Measurements from ENCODE around the gene EI24. TPM values are rescaled to one million over a fixed set of nuclear protein-coding genes. Genes with fewer than 3 reads are reported as not detected.

The EI24 gene
- 93.1 and 96.9 TPM in 2 replicates for total RNA-seq (2022)
- Bru-seq, nascent RNA: percentile 81 among the genes with signal in this experiment
- BruChase-seq, experiment 1, labeled RNA remaining after a 6-hour chase: percentile 95 among the genes with signal in this experiment
- BruChase-seq, experiment 2, labeled RNA remaining after a 2-hour chase: percentile 88 among the genes with signal in this experiment
- long read RNA-seq, transcript EI24-201 (11 exons, 2,455 nt): major isoform, 193 of 288 reads
- long read RNA-seq, partial matches to known transcripts: 9 of 288 reads
- long read RNA-seq, other reads (novel, unspliced or antisense): 78 of 288 reads

DNA sequence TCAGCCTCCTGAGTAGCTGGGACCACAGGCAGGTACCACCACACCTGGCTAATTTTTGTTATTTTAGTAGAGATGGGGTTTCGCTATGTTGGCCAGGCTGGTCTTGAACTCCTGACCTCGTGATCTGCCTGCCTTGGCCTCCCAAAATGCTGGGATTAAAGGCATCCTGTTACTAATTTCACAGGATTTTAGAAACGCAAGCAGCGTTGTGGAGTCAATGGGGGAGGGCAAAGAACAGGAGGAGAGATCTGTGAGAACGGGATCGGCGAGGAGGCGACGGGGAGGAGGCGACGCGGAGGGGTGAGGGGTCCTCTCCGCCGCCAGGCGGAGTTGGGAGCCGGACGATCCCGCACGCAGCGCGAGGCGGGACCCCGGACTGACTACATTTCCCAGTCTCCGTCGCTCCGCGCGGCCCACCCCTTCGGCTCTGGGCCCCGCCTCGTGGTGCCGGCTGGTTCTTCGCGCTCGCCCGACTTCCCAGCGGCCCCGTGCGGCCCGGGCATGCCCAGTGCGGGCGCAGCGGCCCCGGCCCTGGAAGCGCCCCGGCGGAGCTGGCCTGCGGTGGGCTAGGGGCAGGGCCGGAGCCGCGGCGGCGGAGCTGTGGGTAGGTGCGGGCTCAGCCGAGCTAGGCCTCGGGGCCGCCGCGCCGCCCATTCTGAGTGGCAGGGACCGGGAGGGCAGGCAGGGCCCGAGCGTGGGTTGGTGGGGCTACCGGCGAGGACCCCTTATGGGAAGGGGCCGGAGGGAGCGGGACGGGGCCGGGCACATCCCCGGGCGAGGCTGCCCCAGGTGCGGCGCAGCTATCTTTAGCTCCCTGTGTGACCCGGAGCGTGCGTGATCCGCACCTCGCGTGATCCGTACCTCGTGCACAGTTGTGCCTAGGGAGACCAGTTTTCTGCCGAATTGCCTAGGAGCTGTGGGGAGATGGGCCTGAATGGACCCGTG is at the start of gene EI24:
EI24 (plus strand) TSS at position 508 of the 945 bp plus-strand sequence. CDS start 3,051 bp downstream, outside the sequence.
- CTCF ChIA-PET: interaction anchor here (0.6 to 3.3 kb wide), 16 partner anchors 11 to 863 kb away, joined by 3 to 25 read pairs (median 3); partner anchors contain the start of gene STT3A
- TF ChIP-seq, protein P1, sequence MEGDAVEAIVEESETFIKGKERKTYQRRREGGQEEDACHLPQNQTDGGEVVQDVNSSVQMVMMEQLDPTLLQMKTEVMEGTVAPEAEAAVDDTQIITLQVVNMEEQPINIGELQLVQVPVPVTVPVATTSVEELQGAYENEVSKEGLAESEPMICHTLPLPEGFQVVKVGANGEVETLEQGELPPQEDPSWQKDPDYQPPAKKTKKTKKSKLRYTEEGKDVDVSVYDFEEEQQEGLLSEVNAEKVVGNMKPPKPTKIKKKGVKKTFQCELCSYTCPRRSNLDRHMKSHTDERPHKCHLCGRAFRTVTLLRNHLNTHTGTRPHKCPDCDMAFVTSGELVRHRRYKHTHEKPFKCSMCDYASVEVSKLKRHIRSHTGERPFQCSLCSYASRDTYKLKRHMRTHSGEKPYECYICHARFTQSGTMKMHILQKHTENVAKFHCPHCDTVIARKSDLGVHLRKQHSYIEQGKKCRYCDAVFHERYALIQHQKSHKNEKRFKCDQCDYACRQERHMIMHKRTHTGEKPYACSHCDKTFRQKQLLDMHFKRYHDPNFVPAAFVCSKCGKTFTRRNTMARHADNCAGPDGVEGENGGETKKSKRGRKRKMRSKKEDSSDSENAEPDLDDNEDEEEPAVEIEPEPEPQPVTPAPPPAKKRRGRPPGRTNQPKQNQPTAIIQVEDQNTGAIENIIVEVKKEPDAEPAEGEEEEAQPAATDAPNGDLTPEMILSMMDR (IDR thresholded peaks at IDR 0.05; ENCODE audit: unreplicated experiment): peak; percentile 53
- H3K4me1 Mint-ChIP-seq (ENCODE audit: insufficient read depth, unreplicated experiment): peaks cover 5% of the 10 kb centered on the region
- peak within 1 kb of the TSS; percentile 85 for H3K4me3 Mint-ChIP-seq (ENCODE audit: unreplicated experiment)
- H3K27me3 Mint-ChIP-seq (ENCODE audit: insufficient read depth, unreplicated experiment): no peaks in the 10 kb centered on the region
- peaks cover 36% of the 10 kb centered on the region for H3K36me3 Mint-ChIP-seq (ENCODE audit: insufficient read depth, unreplicated experiment)
- BruUV-seq (replicated peaks): no TSS peak
- intact Hi-C loops (cut with micrococcal nuclease): loop anchor here (1.0 to 5.0 kb wide), 2 partner anchors 55 to 303 kb away; no protein-coding TSS in a partner anchor
- DNase-seq (ENCODE audit: unreplicated experiment): peak; percentile 92
- POLR2A ChIA-PET: interaction anchor here (0.5 to 9.1 kb wide), 21 partner anchors 9 to 616 kb away, joined by 3 to 144 read pairs (median 4); partner anchors contain the start of genes CCDC15, CHEK1, HYLS1 and SLC37A2
- H3K27ac Mint-ChIP-seq (ENCODE audit: low read depth, unreplicated experiment): peak within 1 kb of the TSS; percentile 85
- no peaks in the 10 kb centered on the region for H3K9me3 Mint-ChIP-seq (ENCODE audit: unreplicated experiment)

DNA sequence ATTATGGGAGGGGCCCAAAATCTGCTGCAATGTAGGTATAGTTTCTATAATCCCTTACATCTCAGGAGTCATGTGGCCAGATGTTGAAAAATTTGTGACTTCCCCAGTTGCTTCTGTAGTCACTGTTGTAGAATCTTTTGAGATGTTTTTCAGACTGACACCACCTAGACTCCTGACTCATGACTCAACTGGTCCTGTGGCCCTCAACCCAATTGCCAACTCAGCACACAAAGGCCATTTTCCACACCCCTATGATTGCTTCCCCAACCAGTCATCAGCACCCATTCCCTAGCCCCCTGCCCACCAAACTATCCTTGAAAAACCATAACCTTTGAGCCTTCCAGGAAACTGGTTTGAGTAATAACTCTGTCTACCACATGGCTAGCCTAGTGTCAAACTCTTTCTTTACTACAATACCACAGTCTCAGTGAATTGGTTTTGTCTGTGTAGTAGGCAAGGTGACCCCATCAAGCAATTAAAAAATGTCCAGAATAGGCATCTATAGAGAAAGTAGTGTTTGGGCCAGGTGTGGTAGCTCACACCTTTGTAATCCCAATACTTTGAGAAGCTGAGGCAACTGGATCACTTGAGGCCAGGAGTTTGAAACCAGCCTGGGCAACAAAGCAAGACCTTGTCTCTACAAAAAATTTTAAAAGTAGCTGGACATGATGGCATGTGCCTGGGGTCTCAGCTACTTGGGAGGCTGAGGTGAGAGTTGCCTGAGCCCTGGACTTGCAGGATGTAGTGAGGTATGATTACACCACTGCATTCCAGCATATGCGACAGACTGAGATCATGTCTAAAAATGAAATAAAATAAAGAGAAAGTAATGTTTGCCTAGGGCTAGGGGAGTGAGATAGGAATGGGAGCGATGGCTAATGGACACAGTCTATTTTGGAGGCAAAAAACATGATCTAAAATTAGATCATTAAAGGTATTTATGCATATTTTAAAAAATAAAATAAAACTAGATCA is 49.1 kb upstream of the EI24 start:
- ChIA-PET CTCF (interaction anchor here (0.6 kb wide), 1 partner anchor 13 kb away, joined by 3 read pairs; no protein-coding TSS in a partner anchor), POLR2A (no interaction called here)
- intact Hi-C loops (cut with micrococcal nuclease): no loop called here
- no peaks in the 10 kb centered on the region for H3K4me1 Mint-ChIP-seq (ENCODE audit: insufficient read depth, unreplicated experiment)
- H3K36me3 Mint-ChIP-seq (ENCODE audit: insufficient read depth, unreplicated experiment): no peaks in the 10 kb centered on the region
- H3K4me3 Mint-ChIP-seq (ENCODE audit: unreplicated experiment): no peak overlapping the region
- TF ChIP-seq, protein P1 (IDR thresholded peaks at IDR 0.05; ENCODE audit: unreplicated experiment): no peak
- no TSS peak for BruUV-seq (replicated peaks)
- no peaks in the 10 kb centered on the region for H3K27me3 Mint-ChIP-seq (ENCODE audit: insufficient read depth, unreplicated experiment)
- no peak overlapping the region for H3K27ac Mint-ChIP-seq (ENCODE audit: low read depth, unreplicated experiment)
- H3K9me3 Mint-ChIP-seq (ENCODE audit: unreplicated experiment): no peaks in the 10 kb centered on the region
- no peak for DNase-seq (ENCODE audit: unreplicated experiment)

DNA sequence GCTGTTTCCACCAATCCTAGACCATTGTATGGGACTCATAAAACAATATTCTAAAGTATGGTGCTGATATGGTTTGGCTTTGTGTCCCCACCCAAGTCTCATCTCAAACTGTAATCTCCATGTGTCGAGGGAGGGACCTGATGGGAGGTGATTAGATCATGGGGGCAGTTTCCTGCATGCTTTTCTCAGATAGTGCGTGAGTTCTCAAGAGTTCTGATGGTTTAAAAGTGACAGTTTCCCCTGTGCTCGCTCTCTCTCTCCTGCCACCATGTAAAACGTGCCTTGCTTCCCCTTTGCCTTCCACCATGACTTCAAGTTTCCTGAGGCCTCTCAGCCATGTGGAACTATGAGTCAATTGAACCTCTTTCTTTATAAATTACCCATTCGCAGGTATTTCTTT is 44.0 kb upstream of the EI24 start:
- Mint-ChIP-seq H3K9me3 (ENCODE audit: unreplicated experiment) (no peaks in the 10 kb centered on the region), H3K27ac (ENCODE audit: low read depth, unreplicated experiment) (no peak overlapping the region), H3K36me3 (ENCODE audit: insufficient read depth, unreplicated experiment) (no peaks in the 10 kb centered on the region), H3K4me1 (ENCODE audit: insufficient read depth, unreplicated experiment) (peaks cover 4% of the 10 kb centered on the region), H3K27me3 (ENCODE audit: insufficient read depth, unreplicated experiment) (no peaks in the 10 kb centered on the region), H3K4me3 (ENCODE audit: unreplicated experiment) (no peak overlapping the region)
- TF ChIP-seq, protein P1 (IDR thresholded peaks at IDR 0.05; ENCODE audit: unreplicated experiment): no peak
- ChIA-PET CTCF (no interaction called here), POLR2A (no interaction called here)
- BruUV-seq (replicated peaks): no TSS peak
- intact Hi-C loops (cut with micrococcal nuclease): no loop called here
- no peak for DNase-seq (ENCODE audit: unreplicated experiment)

Measured in MCF 10A (cell line).